K562 (cell line): Measurements from ENCODE around the gene KRT76. TPM values are rescaled to one million over a fixed set of nuclear protein-coding genes. Genes with fewer than 3 reads are reported as not detected.

Experiments used
- ATAC-seq: fragments of 200-7000 bp; cut with Tn5 transposase; 3 replicates; pipeline ENCODE4 v1.9.1; 2020; ENCODE audit warnings: moderate library complexity
- BruUV-seq: library from RNA; stranded (reverse); fragments of 400-500 nt; replicated peaks from 2 replicates; lab custom pipeline; 2021; lab: Mats Ljungman, UMichigan
- CTCF ChIA-PET: fragments of 300-600 bp; formaldehyde crosslinking; extraction: SDS; loops from one replicate; lab custom pipeline; 2021; ENCODE audit warnings: low intra/inter-chr PET ratio; lab: Yijun Ruan, JAX
- POLR2A ChIA-PET: fragments of 300-600, 350-650 bp; sonication (Branson Sonifier 250); formaldehyde crosslinking; extraction: SDS; loops from one replicate; lab custom pipeline; 2021; ENCODE audit warnings: antibody characterized with exemption, inconsistent platforms; lab: Yijun Ruan, JAX
- DNase-seq, 4 experiments: peaks; one replicate each; pipeline versions ENCODE4 v3.0.0 to v3.0.0-alpha.2; 2011 to 2018; ENCODE audit warnings: low spot score in 3 of 4, mixed read lengths in 3 of 4; ENCODE audit errors: extremely low read depth in 1 of 4
- FAIRE-seq: peaks from 2 replicates; lab custom pipeline; 2011; peaks lifted over from hg19 to GRCh38; lab: Jason Lieb, UNC
- H2AFZ ChIP-seq: 2 replicates; pipeline ENCODE4 v1.6.0; 2011; ENCODE audit warnings: low read depth, low read length, control low read depth, inconsistent platforms
- H3K27ac ChIP-seq: fragments of 200-600 bp; 3 replicates; pipeline ENCODE4 v1.8.0; 2011; ENCODE audit warnings: low read depth, mild to moderate bottlenecking, control low read depth, inconsistent platforms, low read length, moderate library complexity, mixed read lengths; ENCODE audit errors: extremely low read depth
- H3K27me3 ChIP-seq, 2 experiments: fragments of 300-600 bp in 1 of 2; 2 replicates in 1 of 2; 3 replicates in 1 of 2; pipeline versions ENCODE4 v1.6.0 to v1.8.0; 2011; ENCODE audit warnings: inconsistent platforms in 2 of 2, low read length in 2 of 2, mild to moderate bottlenecking in 1 of 2, mixed read lengths in 1 of 2, moderate library complexity in 1 of 2; ENCODE audit not compliant: control insufficient read depth in 2 of 2, insufficient read depth in 2 of 2
- H3K36me3 ChIP-seq: fragments of 300-600 bp; 3 replicates; pipeline ENCODE4 v1.8.0; 2011; ENCODE audit warnings: mild to moderate bottlenecking, low read length, inconsistent platforms; ENCODE audit not compliant: control insufficient read depth, insufficient read depth
- H3K4me1 ChIP-seq, 2 experiments: fragments of 200-600 bp in 1 of 2; replicated peaks in 1 of 2; 2 replicates in 1 of 2; 3 replicates in 1 of 2; pipeline versions ENCODE4 v1.5.1 to v1.8.0; 2011; ENCODE audit warnings: inconsistent platforms in 2 of 2, low read length in 2 of 2, mild to moderate bottlenecking in 1 of 2, mixed read lengths in 1 of 2, moderate library complexity in 1 of 2; ENCODE audit not compliant: control insufficient read depth in 2 of 2, insufficient read depth in 2 of 2
- H3K4me2 ChIP-seq: 2 replicates; pipeline ENCODE4 v1.6.1; 2011; ENCODE audit warnings: low read length, control low read depth, inconsistent platforms, mixed read lengths; ENCODE audit not compliant: insufficient read depth
- H3K4me3 ChIP-seq: fragments of 200-600 bp; sonication (generic), shearing (Covaris generic); 2 replicates; pipeline ENCODE4 v1.5.1; 2016; ENCODE audit warnings: control low read depth, inconsistent platforms
- H3K79me2 ChIP-seq: fragments of 200-600 bp; 3 replicates; pipeline ENCODE4 v1.8.0; 2011; ENCODE audit warnings: low read length, inconsistent platforms; ENCODE audit not compliant: control insufficient read depth, insufficient read depth
- H3K9ac ChIP-seq, 2 experiments: 2 replicates each; pipeline versions ENCODE4 v1.6.0 to v1.6.1; 2011; ENCODE audit warnings: low read depth in 2 of 2, low read length in 2 of 2, control low read depth in 1 of 2, inconsistent platforms in 1 of 2, mild to moderate bottlenecking in 1 of 2, mixed read lengths in 1 of 2; ENCODE audit not compliant: insufficient read depth in 1 of 2
- H3K9me1 ChIP-seq: one replicate; pipeline ENCODE4 v1.6.0; 2011; ENCODE audit warnings: inconsistent platforms, mild to moderate bottlenecking, low read length, moderate library complexity; ENCODE audit not compliant: control insufficient read depth, insufficient read depth
- H3K9me3 ChIP-seq: replicated peaks from 2 replicates; pipeline ENCODE4 v1.5.1; 2011; ENCODE audit warnings: low read depth, low read length, inconsistent platforms; ENCODE audit not compliant: control insufficient read depth, insufficient read depth
- H4K20me1 ChIP-seq: replicated peaks from 2 replicates; pipeline ENCODE4 v1.6.1; 2011; ENCODE audit warnings: low read length, inconsistent platforms, mixed read lengths; ENCODE audit not compliant: control insufficient read depth, insufficient read depth
- GABPB2 ChIP-seq: fragments of 250-450 bp; sonication (Bioruptor Pico); conservative IDR thresholded peaks from 2 replicates; pipeline ENCODE4 v1.5.1; 2021; ENCODE audit warnings: mild to moderate bottlenecking
- GATAD2B ChIP-seq: fragments of 450-650 bp; IDR thresholded peaks from 2 replicates; pipeline ENCODE4 v1.6.1; 2017; ENCODE audit warnings: mild to moderate bottlenecking, borderline replicate concordance
- HNRNPH1 ChIP-seq: fragments of 200-400 bp; formaldehyde crosslinking; optimal IDR thresholded peaks from 2 replicates; pipeline ENCODE3; 2017; ENCODE audit warnings: low read depth, mild to moderate bottlenecking, low read length, moderate library complexity
- NFATC3 ChIP-seq: fragments of 450-650 bp; IDR thresholded peaks from 2 replicates; pipeline ENCODE4 v1.6.1; 2017; ENCODE audit warnings: mild to moderate bottlenecking
- NR2C2 ChIP-seq, 2 experiments: fragments of 200-800 bp in 1 of 2; sonication (Bioruptor generic) in 1 of 2; sonication (generic) in 1 of 2; formaldehyde crosslinking in 1 of 2; IDR thresholded peaks; 2 replicates each; pipeline versions ENCODE4 v1.6.1 to v1.8.0; 2016 to 2022; ENCODE audit warnings: mild to moderate bottlenecking in 1 of 2, missing compliant biosample characterization in 1 of 2, missing genetic modification characterization in 1 of 2, missing genetic modification reagents in 1 of 2
- PHB2 ChIP-seq: fragments of 450-650 bp; IDR thresholded peaks from 2 replicates; pipeline ENCODE4 v1.6.1; 2017; ENCODE audit warnings: low read depth
- POLR2AphosphoS5 ChIP-seq: IDR thresholded peaks from 2 replicates; pipeline ENCODE4 v1.6.1; 2011; ENCODE audit warnings: mild to moderate bottlenecking, low read depth, low read length, moderate library complexity; ENCODE audit not compliant: control insufficient read depth, insufficient read depth
- PRDM10 ChIP-seq: fragments of 450-650 bp; IDR thresholded peaks from 2 replicates; pipeline ENCODE4 v1.6.1; 2018; ENCODE audit not compliant: partially characterized antibody
- PTRF ChIP-seq: fragments of 450-650 bp; IDR thresholded peaks from 2 replicates; pipeline ENCODE4 v1.6.1; 2016; ENCODE audit warnings: mild to moderate bottlenecking, missing genetic modification characterization, missing compliant biosample characterization
- RBBP5 ChIP-seq: fragments of 200-600 bp; sonication (generic); IDR thresholded peaks from 2 replicates; pipeline ENCODE4 v1.6.1; 2012; ENCODE audit warnings: borderline replicate concordance, mild to moderate bottlenecking, low read length, control low read depth, inconsistent platforms; ENCODE audit not compliant: insufficient read depth, poor library complexity, severe bottlenecking
- SNRNP70 ChIP-seq: fragments of 200-400 bp; formaldehyde crosslinking; optimal IDR thresholded peaks from 2 replicates; pipeline ENCODE3; 2017; ENCODE audit warnings: low read depth, low read length
- SRSF9 ChIP-seq: fragments of 200-400 bp; formaldehyde crosslinking; IDR thresholded peaks from 2 replicates; pipeline ENCODE4 v1.6.1; 2017; ENCODE audit warnings: low read depth, low read length, borderline replicate concordance
- ZNF12 ChIP-seq: sonication (generic); formaldehyde crosslinking; IDR thresholded peaks from 2 replicates; pipeline ENCODE4 v1.4.0; 2020; ENCODE audit warnings: mild to moderate bottlenecking, missing genetic modification reagents
- WGBS: fragments of 100-300 bp; shearing (Covaris generic); methylation state at CpG from one replicate; pipeline ENCODE4 v1.1.6; 2016; ENCODE audit warnings: low coverage, mixed read lengths; ENCODE audit not compliant: insufficient coverage; ENCODE audit errors: missing lambda C conversion rate; 5-methylcytosine and 5-hydroxymethylcytosine counted together
- in situ Hi-C: fragments of 300-500 bp; cut with MboI; formaldehyde crosslinking; loops from 4 replicates; pipeline ENCODE4 v1.15.0; 2018; ENCODE audit warnings: inconsistent platforms, mixed read lengths
- intact Hi-C: fragments of 100-400 bp; cut with micrococcal nuclease; formaldehyde crosslinking; loops from 2 replicates; pipeline ENCODE4 v1.14.2; 2022
- polyA plus RNA-seq, 8 experiments: library from polyadenylated mRNA; depleted of rRNA in 4 of 8; stranded (reverse) in 5 of 8; unstranded in 3 of 8; fragments of >200 nt; fragmentation: Nextera tagmentation in 2 of 8; fragmentation: Illumina TruSeq in 1 of 8; extraction: Ambion mirVana in 2 of 8; extraction: Trizol in 1 of 8; gene quantifications; 2 replicates each; pipeline versions ENCODE4 v1.2.1 to v1.2.3, GENCODE V29; 2011 to 2014; ENCODE audit warnings: inconsistent platforms in 1 of 8, missing spikeins in 1 of 8
- total RNA-seq, 7 experiments: library from RNA; depleted of rRNA in 6 of 7; stranded (reverse); fragments of >200 nt in 6 of 7; fragmentation: Illumina TruSeq in 2 of 7; extraction: Trizol in 2 of 7; gene quantifications; 2 replicates each; pipeline versions ENCODE4 v1.2.1 to v1.2.3, GENCODE V29; 2011 to 2021; ENCODE audit warnings: low replicate concordance in 1 of 7

KRT76 gene
- total and polyA plus RNA-seq, 9 of the 15 experiments (the other 6 are each of a cell fraction or from before 2014, with no cell fraction given), result not detected

DNA sequence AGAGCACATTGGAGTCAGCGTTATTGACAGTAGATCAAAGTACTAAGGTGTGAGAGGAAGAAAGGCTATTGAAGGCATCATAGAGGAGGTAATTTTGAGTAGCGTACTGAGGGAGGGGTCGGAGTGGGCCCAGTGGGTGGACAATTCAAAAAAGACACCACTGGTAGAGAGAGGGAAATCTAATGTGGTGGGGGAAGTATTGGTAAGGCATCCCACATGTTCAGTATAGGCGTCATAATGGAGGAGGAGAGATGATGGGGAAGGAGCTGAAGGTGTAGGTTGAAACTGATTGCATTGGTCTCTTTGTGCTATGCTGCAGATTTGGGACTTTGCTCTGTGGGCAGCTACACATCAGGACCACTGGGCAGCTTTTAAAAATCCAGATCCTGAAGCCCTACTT, 50.1 kb downstream of the KRT76 start:
- ATAC-seq (no peak), FAIRE-seq (no peak), DNase-seq (no peak)
- Histone ChIP-seq H3K36me3 (no peaks in the 10 kb centered on the region), H3K79me2 (no peaks in the 10 kb centered on the region), H3K4me2 (no peak overlapping the region), H3K4me3 (no peak overlapping the region), H3K4me1 (no peaks in the 10 kb centered on the region), H2AFZ (no peak overlapping the region), H3K9ac (no peak overlapping the region), H3K27ac (no peak overlapping the region), H3K27me3 (peaks cover 29 to 56% of the 10 kb centered on the region in 2 experiments), H3K9me1 (no peaks in the 10 kb centered on the region), H3K9me3 (no peaks in the 10 kb centered on the region), H4K20me1 (0 out of 2 replicates have a peak, but pooled peaks cover 5% of the 10 kb centered on the region)
- intact Hi-C loops (no loop called here), in situ Hi-C loops (no loop called here)
- TF ChIP-seq SNRNP70 (no peak), SRSF9 (no peak), ZNF12 (CRISPR knock-in tag) (no peak), POLR2AphosphoS5 (no peak)
- ChIA-PET CTCF (no interaction called here), POLR2A (interaction anchor here (0.5 to 0.6 kb wide), 2 partner anchors 328 to 342 kb away, joined by 4 read pairs; no protein-coding TSS in a partner anchor)
- WGBS, result 3% methylated on average over 3 of the region's 4 CpGs
- BruUV-seq, result no TSS peak

GRCh38 chr12:52726451-52726850, 50.7 kb downstream of the KRT76 start:
- in situ Hi-C loops (no loop called here), intact Hi-C loops (no loop called here)
- Histone ChIP-seq H3K27me3 (peaks cover 26 to 51% of the 10 kb centered on the region in 2 experiments), H3K27ac (no peak overlapping the region), H3K4me1 (no peaks in the 10 kb centered on the region), H4K20me1 (0 out of 2 replicates have a peak, but pooled peaks cover 2% of the 10 kb centered on the region), H3K9me3 (no peaks in the 10 kb centered on the region), H3K9ac (no peak overlapping the region), H3K36me3 (no peaks in the 10 kb centered on the region), H3K79me2 (no peaks in the 10 kb centered on the region), H3K9me1 (no peaks in the 10 kb centered on the region), H2AFZ (no peak overlapping the region), H3K4me3 (no peak overlapping the region), H3K4me2 (no peak overlapping the region)
- CTCF ChIA-PET, result no interaction called here
- WGBS, result 6% methylated on average over 2 of the region's 2 CpGs
- BruUV-seq, result no TSS peak
- POLR2A ChIA-PET, result interaction anchor here (1.0 kb wide), 1 partner anchor 11 kb away, joined by 3 read pairs; no protein-coding TSS in a partner anchor
- no peak for DNase-seq
- no peak for ATAC-seq
- no peak for FAIRE-seq
- TF ChIP-seq PRDM10 (no peak), HNRNPH1 (no peak), NFATC3 (no peak), PHB2 (no peak), PTRF (tag) (no peak), GABPB2 (CRISPR knock-in tag) (no peak), RBBP5 (no peak), GATAD2B (no peak), NR2C2 (CRISPR knock-in tag; IDR thresholded peaks at IDR 0.05) (no peak), NR2C2 (tag; IDR thresholded peaks at IDR 0.05) (no peak)
